ENCODE measurements around the gene ATP4B. TPM values are rescaled to one million over a fixed set of nuclear protein-coding genes. Genes with fewer than 3 reads are reported as not detected.
A peak's percentile ranks its signal among the peaks of the same experiment; 100 is the strongest.

Gene ATP4B
- total RNA-seq, 1 donor from 2014 or later = not detected

DNA sequence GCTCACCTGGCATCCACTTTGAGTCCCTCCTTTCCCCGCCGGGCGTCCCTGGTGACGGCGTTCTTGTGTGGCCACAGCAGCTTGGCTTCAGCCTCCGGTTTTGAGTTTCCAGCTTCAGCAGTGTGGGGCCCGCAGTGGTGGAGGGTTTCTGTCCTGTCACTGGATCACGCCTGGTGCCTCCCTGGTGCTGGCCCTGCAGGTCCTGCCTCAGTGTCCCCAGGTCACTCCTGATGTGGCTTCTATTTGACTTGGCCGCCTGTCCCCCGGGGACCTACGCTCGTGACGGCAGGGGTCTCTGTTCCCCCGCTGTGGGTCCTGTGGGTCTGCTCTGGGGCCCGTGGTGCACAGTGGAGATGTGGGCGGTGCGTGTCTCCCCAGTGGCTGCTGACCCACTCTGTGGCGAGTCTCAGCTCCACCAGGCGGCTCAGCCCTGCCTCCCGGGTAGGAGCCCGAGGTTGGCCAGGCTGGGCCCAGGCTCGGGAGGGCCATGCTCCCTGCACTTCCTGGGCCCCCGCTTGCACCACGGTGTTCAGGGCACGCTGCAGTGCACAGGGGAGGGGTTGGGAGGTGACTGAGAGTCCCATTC, 1.9 kb downstream of the ATP4B start:
- TF ChIP-seq, protein P1, sequence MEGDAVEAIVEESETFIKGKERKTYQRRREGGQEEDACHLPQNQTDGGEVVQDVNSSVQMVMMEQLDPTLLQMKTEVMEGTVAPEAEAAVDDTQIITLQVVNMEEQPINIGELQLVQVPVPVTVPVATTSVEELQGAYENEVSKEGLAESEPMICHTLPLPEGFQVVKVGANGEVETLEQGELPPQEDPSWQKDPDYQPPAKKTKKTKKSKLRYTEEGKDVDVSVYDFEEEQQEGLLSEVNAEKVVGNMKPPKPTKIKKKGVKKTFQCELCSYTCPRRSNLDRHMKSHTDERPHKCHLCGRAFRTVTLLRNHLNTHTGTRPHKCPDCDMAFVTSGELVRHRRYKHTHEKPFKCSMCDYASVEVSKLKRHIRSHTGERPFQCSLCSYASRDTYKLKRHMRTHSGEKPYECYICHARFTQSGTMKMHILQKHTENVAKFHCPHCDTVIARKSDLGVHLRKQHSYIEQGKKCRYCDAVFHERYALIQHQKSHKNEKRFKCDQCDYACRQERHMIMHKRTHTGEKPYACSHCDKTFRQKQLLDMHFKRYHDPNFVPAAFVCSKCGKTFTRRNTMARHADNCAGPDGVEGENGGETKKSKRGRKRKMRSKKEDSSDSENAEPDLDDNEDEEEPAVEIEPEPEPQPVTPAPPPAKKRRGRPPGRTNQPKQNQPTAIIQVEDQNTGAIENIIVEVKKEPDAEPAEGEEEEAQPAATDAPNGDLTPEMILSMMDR (conservative IDR thresholded peaks at IDR 0.05; ENCODE audit: low read depth, low read length) = no peak
- no peak overlapping the region for H3K4me3 ChIP-seq (ENCODE audit: low read depth, low read length)
- no peak for DNase-seq (ENCODE audit: low read depth)

DNA sequence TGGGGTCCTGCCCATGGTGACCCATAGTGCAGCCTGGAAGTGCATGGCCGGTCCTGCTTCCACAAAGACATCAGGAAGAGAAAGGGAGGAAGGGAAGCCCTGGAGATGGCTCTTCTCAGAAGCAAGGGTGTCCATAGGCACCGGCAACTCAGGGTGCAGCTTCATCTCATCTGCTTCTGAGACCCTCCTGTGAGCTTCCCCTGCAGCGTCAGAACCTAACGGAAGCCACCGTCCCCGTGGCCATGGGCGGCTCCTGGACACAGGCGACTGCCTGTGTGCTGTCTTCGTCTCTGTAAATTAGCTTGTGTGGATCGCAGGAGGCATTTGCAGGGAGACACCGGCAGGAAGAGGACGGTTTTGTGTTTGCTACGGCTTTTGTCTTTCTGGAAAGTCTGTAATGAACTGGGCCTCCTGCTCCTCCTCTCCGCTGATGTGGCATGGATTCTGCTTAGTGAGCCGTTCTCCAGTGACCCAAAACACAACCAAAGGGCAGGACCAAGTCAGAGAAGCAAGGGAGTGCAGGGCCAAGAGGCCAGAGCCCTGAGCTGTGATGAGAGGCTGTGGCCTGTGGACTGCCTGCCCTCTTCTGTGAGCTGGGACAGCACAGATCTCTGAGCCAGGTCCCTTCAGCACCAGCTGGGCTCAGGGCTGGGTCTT, 2.5 kb downstream of the ATP4B start:
- TF ChIP-seq, protein P1 (conservative IDR thresholded peaks at IDR 0.05; ENCODE audit: low read depth, low read length) = no peak
- H3K4me3 ChIP-seq (ENCODE audit: low read depth, low read length) = no peak overlapping the region
- peak; percentile 7 for DNase-seq (ENCODE audit: low read depth)

DNA sequence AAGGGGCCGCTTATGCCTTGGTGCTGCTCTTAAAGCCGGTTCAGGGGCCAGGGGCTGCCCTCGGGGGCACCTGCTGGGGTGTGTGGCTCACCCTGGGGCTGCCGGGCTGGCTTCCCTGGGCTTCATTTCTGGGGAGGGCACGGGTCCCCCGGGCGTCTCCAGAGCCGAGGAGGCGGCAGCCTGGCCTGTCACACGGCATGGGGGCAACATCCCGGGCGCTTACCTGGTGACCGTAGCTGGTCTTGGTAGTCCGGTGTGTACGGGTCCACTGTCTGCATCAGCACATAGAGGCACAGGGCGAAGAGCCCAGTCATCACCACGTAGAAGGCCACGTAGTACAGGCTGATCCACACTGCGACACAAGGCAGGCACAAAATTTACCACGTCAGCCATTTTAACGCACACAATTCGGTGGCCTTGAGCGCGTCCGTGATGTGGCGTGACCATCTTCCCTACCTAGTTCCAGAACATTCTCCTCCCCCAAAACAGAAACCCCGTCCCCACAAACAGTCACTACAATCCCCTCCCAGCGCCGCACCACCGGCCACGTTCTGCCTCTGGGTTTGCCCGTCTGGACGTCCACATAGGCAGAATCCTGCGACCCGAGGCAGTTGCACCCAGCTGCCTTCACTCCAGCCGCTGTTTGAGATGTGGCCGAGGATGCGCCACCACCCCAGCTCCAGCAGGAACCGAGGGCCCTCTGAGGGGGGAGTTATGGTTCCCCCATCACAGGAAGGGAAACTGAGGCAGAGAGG, 3.2 kb downstream of the ATP4B start:
- no peak overlapping the region for H3K4me3 ChIP-seq (ENCODE audit: low read depth, low read length)
- TF ChIP-seq, protein P1 (conservative IDR thresholded peaks at IDR 0.05; ENCODE audit: low read depth, low read length) = no peak
- no peak for DNase-seq (ENCODE audit: low read depth)

DNA sequence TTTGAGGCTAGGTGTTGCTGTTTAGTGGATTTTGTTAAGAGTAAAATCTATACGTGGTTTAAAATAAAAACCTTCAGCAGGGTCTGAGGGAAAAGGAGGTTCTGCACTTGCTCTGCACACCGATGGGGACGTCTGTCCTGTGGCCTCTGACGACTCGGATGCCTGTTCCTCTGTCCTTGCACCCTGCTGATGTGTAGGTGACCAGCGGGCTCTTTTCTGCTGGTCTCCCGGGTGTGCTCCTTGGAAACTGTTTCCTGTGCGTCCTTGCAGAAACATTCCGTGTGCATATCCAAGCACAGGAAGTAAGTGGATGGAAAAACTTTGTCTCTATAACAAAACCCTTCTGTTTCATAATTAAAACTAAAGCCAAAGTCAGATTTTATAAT, 3.8 kb downstream of the ATP4B start:
- TF ChIP-seq, protein P1 (conservative IDR thresholded peaks at IDR 0.05; ENCODE audit: low read depth, low read length) = no peak
- DNase-seq (ENCODE audit: low read depth) = no peak
- H3K4me3 ChIP-seq (ENCODE audit: low read depth, low read length) = no peak overlapping the region

DNA sequence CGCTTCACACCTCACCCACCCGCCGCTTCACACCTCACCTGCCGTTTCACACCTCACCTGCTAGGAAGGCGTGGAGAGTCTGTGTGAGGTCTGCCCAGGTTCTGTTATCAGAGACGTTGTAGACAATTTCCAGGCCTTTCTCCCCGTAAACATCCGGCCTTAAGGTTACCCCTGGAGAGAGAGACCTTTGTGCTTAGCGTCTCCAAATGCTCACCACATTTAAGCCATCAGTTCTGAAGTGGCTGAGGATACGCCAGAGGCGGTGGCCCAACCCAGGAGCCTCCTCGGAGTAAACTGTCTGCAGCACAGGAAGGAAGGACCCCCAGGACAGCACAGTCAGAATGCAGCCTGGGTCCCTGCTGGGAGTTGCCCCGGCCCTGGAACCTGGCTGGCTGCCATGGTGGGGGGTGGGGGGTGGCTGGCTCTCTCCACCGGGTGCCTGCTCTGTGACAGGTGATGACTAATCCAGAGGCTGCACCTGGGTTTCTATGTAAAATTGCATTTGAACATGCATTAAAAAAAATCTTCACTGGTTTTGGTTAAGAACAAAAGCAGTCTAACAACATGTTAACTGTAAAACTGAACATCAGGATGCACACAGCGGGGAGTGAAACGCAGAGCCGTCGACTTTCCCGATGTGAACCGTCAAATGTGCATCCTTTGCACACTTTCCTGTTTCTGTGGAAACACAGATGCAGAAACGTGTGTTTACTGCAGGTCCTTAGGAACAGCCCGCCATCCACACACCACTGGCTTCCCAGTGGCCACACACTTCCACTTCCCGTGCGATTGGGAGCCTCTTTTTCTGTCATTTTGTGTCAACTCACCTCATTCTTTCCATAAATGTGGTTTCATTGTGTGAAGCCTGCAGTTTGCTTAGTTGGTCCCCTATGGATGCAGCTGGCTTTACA, 4.5 kb downstream of the ATP4B start:
- TF ChIP-seq, protein P1 (conservative IDR thresholded peaks at IDR 0.05; ENCODE audit: low read depth, low read length) = no peak
- DNase-seq (ENCODE audit: low read depth) = no peak
- no peak overlapping the region for H3K4me3 ChIP-seq (ENCODE audit: low read depth, low read length)

DNA sequence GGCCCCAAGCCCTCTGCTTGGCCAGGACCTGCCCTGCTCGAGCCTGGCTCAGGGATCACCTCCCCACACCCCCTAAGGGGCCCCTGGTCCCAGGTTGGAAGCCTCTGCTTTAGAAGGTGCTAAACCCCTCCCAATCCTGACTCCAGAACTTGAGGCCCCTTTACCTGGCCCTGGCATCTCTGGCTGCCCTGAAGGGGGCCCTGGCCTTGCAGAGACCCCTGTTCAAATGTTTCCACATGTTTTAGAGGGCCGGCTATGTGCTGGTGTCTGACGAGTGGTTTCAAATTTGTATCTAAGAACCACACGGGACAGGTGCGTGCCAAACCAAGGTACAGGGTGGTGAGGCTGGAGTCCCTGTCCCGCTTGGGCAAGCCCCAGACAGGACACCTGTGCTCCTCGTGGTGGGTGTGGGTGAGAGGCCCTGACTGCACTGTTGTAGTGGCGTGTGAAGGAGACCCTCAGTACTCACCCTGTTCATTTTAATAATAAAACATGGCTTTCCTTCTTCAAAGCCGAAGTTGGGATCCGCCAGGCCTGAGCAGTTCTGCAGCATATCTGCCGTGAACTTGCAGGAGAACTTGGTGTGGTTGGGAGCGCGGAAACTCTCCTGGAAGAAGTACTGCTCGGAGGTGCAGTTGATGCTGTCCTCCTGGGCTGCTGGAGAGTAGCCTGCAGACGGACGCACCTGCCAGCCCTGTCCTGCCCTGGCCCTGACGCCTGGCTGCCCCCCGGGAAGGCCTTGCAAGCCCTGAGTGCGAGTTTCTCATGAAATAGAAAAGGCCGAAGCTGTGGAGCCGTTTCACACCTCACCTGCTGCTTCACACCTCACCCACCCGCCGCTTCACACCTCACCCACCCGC, 5.4 kb downstream of the ATP4B start:
- no peak for DNase-seq (ENCODE audit: low read depth)
- H3K4me3 ChIP-seq (ENCODE audit: low read depth, low read length) = no peak overlapping the region
- TF ChIP-seq, protein P1 (conservative IDR thresholded peaks at IDR 0.05; ENCODE audit: low read depth, low read length) = no peak

Measured in epithelial cell of proximal tubule (primary cell).